Fibroblast of pulmonary artery (primary cell): ENCODE measurements around the gene TMEM256.

ENCODE experiments used
- DNase-seq: peaks from one replicate; pipeline ENCODE4 v3.0.0-alpha.2; 2010; ENCODE audit warnings: low read depth
- H3K4me3 ChIP-seq: replicated peaks from 2 replicates; pipeline ENCODE4 v1.5.1; 2011; ENCODE audit warnings: low read depth, mild to moderate bottlenecking, control low read depth, low read length, moderate library complexity
- TF ChIP-seq, protein P1 (sequence below): IDR thresholded peaks from 2 replicates; pipeline ENCODE4 v1.5.1; 2011; ENCODE audit warnings: mild to moderate bottlenecking, control low read depth, low read length, inconsistent platforms; ENCODE audit errors: missing control alignments

Gene TMEM256

DNA sequence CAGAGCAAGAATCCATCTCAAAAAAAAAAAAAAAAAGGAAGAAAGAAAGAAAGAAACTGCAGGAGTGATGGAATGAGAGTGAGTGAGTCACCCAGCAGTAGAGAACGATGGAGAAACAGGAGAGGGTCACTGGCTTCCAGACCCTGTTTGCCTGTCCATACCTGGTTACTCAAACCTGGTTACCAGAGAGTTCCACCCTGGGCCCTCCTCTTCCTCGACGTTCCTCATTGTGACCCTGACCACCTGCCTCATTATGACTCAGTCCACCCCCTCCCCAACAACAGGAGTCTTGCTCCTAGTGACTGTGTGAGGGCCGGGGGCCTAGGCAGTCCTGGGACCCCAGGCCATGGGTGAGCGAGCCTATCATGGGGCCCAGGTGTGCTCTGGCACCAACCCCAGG, 24.7 kb upstream of the TMEM256 start, which contains the start of gene SPEM3:
TSS of gene SPEM3 (plus strand) at position 301 of the 400 bp plus-strand sequence. CDS start at position 347, 46 bp downstream.
- no peak for DNase-seq
- TF ChIP-seq, protein P1, sequence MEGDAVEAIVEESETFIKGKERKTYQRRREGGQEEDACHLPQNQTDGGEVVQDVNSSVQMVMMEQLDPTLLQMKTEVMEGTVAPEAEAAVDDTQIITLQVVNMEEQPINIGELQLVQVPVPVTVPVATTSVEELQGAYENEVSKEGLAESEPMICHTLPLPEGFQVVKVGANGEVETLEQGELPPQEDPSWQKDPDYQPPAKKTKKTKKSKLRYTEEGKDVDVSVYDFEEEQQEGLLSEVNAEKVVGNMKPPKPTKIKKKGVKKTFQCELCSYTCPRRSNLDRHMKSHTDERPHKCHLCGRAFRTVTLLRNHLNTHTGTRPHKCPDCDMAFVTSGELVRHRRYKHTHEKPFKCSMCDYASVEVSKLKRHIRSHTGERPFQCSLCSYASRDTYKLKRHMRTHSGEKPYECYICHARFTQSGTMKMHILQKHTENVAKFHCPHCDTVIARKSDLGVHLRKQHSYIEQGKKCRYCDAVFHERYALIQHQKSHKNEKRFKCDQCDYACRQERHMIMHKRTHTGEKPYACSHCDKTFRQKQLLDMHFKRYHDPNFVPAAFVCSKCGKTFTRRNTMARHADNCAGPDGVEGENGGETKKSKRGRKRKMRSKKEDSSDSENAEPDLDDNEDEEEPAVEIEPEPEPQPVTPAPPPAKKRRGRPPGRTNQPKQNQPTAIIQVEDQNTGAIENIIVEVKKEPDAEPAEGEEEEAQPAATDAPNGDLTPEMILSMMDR = no peak
- H3K4me3 ChIP-seq = no peak within 1 kb of the TSS

DNA sequence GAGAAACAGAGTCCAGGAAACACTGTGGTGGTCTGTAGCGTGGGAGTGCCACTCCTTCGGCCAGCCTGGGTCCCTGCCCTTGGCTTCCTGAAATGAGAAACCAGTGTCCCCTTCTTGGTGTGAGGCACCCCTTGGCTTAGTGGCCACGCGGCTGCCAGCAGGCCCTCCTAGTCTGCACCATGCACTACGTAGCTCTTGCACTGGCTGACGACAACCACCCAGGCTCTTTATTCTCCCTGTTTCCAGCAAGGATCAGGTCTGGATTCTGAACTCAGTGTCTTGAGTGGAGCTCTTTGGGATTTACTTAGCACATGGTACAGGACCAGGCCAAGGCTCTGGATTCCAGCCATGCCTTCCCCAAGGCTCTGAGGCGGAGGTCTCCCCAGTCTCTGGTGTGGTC, 23.7 kb upstream of the TMEM256 start:
- no peak for DNase-seq
- H3K4me3 ChIP-seq = no peak overlapping the region
- TF ChIP-seq, protein P1 = no peak

DNA sequence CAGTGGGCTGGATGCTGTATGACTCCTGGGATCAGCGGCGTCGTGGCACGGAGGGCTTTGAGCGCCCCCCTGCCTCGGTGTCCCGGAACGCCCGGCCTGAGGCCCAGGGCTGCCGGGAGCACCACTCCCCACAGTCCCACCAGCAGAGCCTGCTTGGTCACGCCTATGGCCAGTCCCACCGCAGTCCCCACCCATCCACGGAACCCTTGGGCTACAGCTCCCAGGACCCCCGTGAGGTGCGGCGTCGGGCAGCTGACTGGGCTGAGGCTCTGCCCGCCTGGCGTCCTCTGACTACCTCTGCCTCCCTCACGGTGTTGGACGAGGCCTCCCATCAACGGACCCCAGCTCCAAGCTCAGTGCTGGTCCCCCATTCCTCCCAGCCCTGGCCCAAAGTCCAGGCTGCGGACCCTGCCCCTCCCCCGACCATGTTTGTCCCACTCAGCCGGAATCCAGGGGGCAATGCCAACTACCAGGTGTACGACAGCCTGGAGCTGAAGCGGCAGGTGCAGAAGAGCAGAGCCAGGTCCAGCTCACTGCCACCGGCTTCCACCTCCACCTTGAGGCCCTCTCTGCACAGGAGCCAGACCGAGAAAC, 23.1 kb upstream of the TMEM256 start:
- no peak for DNase-seq
- H3K4me3 ChIP-seq = no peak overlapping the region
- TF ChIP-seq, protein P1 = no peak

DNA sequence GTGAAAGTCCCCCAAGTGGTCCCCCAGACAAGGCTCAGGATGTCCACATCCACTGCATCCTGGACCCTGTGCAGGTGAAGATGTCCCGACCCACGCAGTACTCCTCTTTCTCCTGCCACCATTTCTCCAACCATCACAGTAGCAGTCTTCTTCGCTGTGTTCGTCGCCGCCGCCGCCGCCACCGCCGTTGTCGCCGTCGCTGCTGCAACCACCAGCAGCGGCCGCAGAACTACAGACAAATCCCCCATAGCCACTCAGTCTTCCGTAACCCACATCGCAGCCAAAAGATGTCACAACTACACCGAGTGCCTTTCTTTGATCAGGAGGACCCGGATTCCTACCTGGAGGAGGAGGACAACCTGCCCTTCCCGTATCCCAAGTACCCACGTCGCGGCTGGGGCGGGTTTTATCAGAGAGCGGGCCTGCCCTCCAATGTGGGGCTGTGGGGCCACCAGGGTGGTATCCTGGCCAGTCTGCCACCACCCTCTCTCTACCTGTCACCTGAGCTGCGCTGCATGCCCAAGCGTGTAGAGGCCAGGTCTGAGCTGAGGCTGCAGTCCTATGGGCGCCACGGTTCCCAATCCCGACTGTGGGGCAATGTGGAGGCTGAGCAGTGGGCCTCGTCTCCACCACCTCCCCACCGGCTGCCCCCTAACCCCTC, 22.4 kb upstream of the TMEM256 start:
- TF ChIP-seq, protein P1 = no peak
- DNase-seq = no peak
- no peak overlapping the region for H3K4me3 ChIP-seq

DNA sequence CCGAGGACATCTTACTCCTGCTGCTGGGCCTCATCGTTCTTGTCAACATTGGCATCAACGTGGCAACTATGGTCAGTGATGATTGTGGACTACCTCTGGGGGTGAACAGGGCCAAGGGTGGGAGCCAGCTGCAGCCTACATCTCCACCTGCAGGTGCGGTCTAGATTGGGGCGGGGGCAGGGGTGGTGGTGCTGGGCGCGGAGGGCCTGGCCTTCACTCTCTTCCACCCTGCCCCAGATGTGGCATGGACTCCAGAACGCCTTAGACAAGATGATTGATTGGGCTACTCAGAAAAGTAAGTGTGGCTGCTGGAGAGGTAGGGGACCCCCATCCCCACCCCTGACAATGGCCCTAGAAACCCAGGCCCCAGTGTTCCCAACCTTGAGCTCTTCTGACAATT, 21.9 kb upstream of the TMEM256 start:
- H3K4me3 ChIP-seq = no peak overlapping the region
- no peak for DNase-seq
- TF ChIP-seq, protein P1 = no peak

DNA sequence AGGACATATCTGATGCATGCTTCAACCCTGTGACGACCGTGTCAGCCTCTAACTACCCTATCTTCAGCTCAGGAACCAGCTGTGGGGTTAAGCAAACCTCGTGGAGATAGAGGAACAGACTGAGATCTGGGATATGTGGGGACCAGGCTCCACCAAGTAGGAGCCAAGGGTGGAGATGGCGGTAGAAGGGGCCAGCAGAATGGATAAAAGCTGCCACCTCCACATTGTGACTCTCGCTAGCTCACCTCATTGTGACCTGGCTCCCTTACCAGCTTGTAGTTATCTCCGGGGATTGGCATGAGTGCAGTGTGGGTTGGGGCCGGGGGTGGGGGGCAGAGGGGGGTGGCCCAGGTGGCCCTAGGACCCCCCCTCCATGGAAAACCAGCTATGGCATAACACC, 21.4 kb upstream of the TMEM256 start, which contains the start of gene SPEM2:
TSS of gene SPEM2 (plus strand) at position 301 of the 400 bp plus-strand sequence. CDS start at position 374, 73 bp downstream.
- no peak for DNase-seq
- TF ChIP-seq, protein P1 = no peak
- no peak within 1 kb of the TSS for H3K4me3 ChIP-seq
